Measurements from ENCODE around the gene TARM1.
"Not testable (repeated sequence)": the region's sequence is repeated elsewhere in the genome, so short reads cannot be mapped to it uniquely, and the experiment has no call there.

The TARM1 gene

GRCh38 chr19:54081032-54081431 lies at the start of gene TARM1:
TARM1 (minus strand) TSS chr19:54081365; CDS start chr19:54081340, 25 bp downstream.
- no peak for DNase-seq

GRCh38 chr19:54129617-54129996 lies 48.4 kb upstream of the TARM1 start:
- DNase-seq: no peak

GRCh38 chr19:54128796-54129616 lies 47.8 kb upstream of the TARM1 start:
- no peak for DNase-seq

- no peak for DNase-seq
Observed at GRCh38 chr19:54128441-54128725, 47.2 kb upstream of the TARM1 start.

GRCh38 chr19:54127688-54128440 lies 46.7 kb upstream of the TARM1 start:
- DNase-seq: no peak

- no peak for DNase-seq
Observed at GRCh38 chr19:54125713-54126112, 44.5 kb upstream of the TARM1 start.

- no peak for DNase-seq
Observed at GRCh38 chr19:54124393-54124792, 43.2 kb upstream of the TARM1 start.

- no peak for DNase-seq
Observed at GRCh38 chr19:54123682-54124081, 42.5 kb upstream of the TARM1 start.

- no peak for DNase-seq
Observed at GRCh38 chr19:54121259-54121658, 40.1 kb upstream of the TARM1 start.

- peak; percentile 94 for DNase-seq
Observed at GRCh38 chr19:54115109-54116063, 34.2 kb upstream of the TARM1 start, which contains the start of the genes PRPF31 and TFPT. PRPF31 (plus strand) TSS chr19:54115754; CDS start chr19:54118279, 2,525 bp downstream. TFPT (minus strand) TSS chr19:54115657; CDS start chr19:54115269, 388 bp downstream.

- peak; percentile 25 for DNase-seq
Observed at GRCh38 chr19:54114340-54115108, 33.4 kb upstream of the TARM1 start.

- no peak for DNase-seq
Observed at GRCh38 chr19:54109651-54110050, 28.5 kb upstream of the TARM1 start.

- DNase-seq: no peak
Observed at GRCh38 chr19:54108496-54108895, 27.3 kb upstream of the TARM1 start.

GRCh38 chr19:54107876-54108490 lies 26.8 kb upstream of the TARM1 start:
- DNase-seq: no peak

GRCh38 chr19:54106716-54107115 lies 25.6 kb upstream of the TARM1 start:
- DNase-seq: no peak

GRCh38 chr19:54105796-54106195 lies 24.6 kb upstream of the TARM1 start:
- no peak for DNase-seq

GRCh38 chr19:54104998-54105715 lies 24.0 kb upstream of the TARM1 start:
- no peak for DNase-seq

GRCh38 chr19:54102421-54103169 lies 21.4 kb upstream of the TARM1 start, which contains the start of gene NDUFA3:
NDUFA3 (plus strand) TSS chr19:54102855; CDS start chr19:54102879, 24 bp downstream.
- peak; percentile 95 for DNase-seq

GRCh38 chr19:54100561-54100960 lies 19.4 kb upstream of the TARM1 start, which contains the start of gene OSCAR:
OSCAR (minus strand) TSS chr19:54100803; CDS start chr19:54100792, 11 bp downstream.
- no peak for DNase-seq

GRCh38 chr19:54099903-54100255 lies 18.7 kb upstream of the TARM1 start:
- DNase-seq: not testable (repeated sequence)

All from stimulated activated CD4-positive, alpha-beta T cell treated with anti-CD3 and anti-CD28 coated beads, Interleukin-12 subunit alpha, Interleukin-12 subunit beta, amount 100 ng/mL, for 4 hours (primary cell).